GM23248 (cell line): ENCODE measurements around the gene ZNF22. TPM values are rescaled to one million over a fixed set of nuclear protein-coding genes. Genes with fewer than 3 reads are reported as not detected.

Experiments
- DNase-seq: peaks from one replicate; pipeline ENCODE4 v3.0.0-alpha.2; 2015
- H2AFZ ChIP-seq: fragments of 200-600 bp; sonication (generic); 2 replicates; pipeline ENCODE4 v1.6.1; 2016; ENCODE audit warnings: antibody characterized with exemption
- H3F3A ChIP-seq: fragments of 200-600 bp; sonication (generic); 2 replicates; pipeline ENCODE4 v1.6.1; 2016; ENCODE audit warnings: mild to moderate bottlenecking, antibody characterized with exemption, mixed run types; ENCODE audit not compliant: insufficient read depth
- H3K27ac ChIP-seq: fragments of 200-600 bp; sonication (generic); 2 replicates; pipeline ENCODE4 v1.5.1; 2016; ENCODE audit warnings: mild to moderate bottlenecking
- H3K27me3 ChIP-seq: fragments of 200-600 bp; sonication (generic); replicated peaks from 2 replicates; pipeline ENCODE4 v1.6.1; 2016; ENCODE audit warnings: mild to moderate bottlenecking; ENCODE audit not compliant: insufficient read depth
- H3K36me3 ChIP-seq: fragments of 200-600 bp; sonication (generic); 2 replicates; pipeline ENCODE4 v1.6.1; 2016; ENCODE audit warnings: low read depth, mild to moderate bottlenecking
- H3K4me1 ChIP-seq: fragments of 200-600 bp; sonication (generic); 2 replicates; pipeline ENCODE4 v1.6.1; 2016; ENCODE audit warnings: mild to moderate bottlenecking; ENCODE audit not compliant: insufficient read depth
- H3K4me2 ChIP-seq: fragments of 200-600 bp; sonication (generic); one replicate; pipeline ENCODE4 v1.6.1; 2016; ENCODE audit warnings: mild to moderate bottlenecking; ENCODE audit not compliant: unreplicated experiment
- H3K4me3 ChIP-seq: fragments of 200-600 bp; sonication (generic); 2 replicates; pipeline ENCODE4 v1.5.1; 2016; ENCODE audit warnings: mild to moderate bottlenecking
- H3K79me2 ChIP-seq: fragments of 200-600 bp; sonication (generic); 2 replicates; pipeline ENCODE4 v1.6.1; 2016; ENCODE audit warnings: mild to moderate bottlenecking; ENCODE audit not compliant: insufficient read depth
- H3K9ac ChIP-seq: fragments of 200-600 bp; sonication (generic); 2 replicates; pipeline ENCODE4 v1.6.1; 2016; ENCODE audit warnings: mild to moderate bottlenecking
- H3K9me2 ChIP-seq: fragments of 200-600 bp; sonication (generic); 2 replicates; pipeline ENCODE4 v1.6.1; 2016; ENCODE audit warnings: mixed run types, mild to moderate bottlenecking, moderate library complexity; ENCODE audit not compliant: insufficient read depth
- H3K9me3 ChIP-seq: fragments of 200-600 bp; sonication (generic); one replicate; pipeline ENCODE4 v1.6.1; 2017; ENCODE audit warnings: low read depth
- H4K20me1 ChIP-seq: fragments of 200-600 bp; sonication (generic); 2 replicates; pipeline ENCODE4 v1.6.0; 2016; ENCODE audit not compliant: insufficient read depth
- EZH2 ChIP-seq: fragments of 200-600 bp; sonication (generic); IDR thresholded peaks from 2 replicates; pipeline ENCODE4 v1.6.1; 2018; ENCODE audit warnings: antibody characterized with exemption, mild to moderate bottlenecking; ENCODE audit not compliant: insufficient read depth, poor library complexity, severe bottlenecking
- EZH2phosphoT487 ChIP-seq: fragments of 200-600 bp; sonication (generic); IDR thresholded peaks from 2 replicates; pipeline ENCODE4 v1.6.1; 2018; ENCODE audit warnings: antibody characterized with exemption, moderate library complexity, mild to moderate bottlenecking, low read depth; ENCODE audit not compliant: insufficient read depth
- WGBS, 2 experiments: methylation state at CpG; one replicate each; pipeline ENCODE4 v1.1.6; 2015 to 2017; ENCODE audit warnings: low lambda C conversion rate in 2 of 2, low coverage in 1 of 2; ENCODE audit errors: missing lambda C conversion rate in 2 of 2; 5-methylcytosine and 5-hydroxymethylcytosine counted together
- in situ Hi-C: fragments of 300-500 bp; cut with MboI; formaldehyde crosslinking; loops from 2 replicates; pipeline ENCODE4 v1.15.0; 2020
- polyA plus RNA-seq: library from polyadenylated mRNA; unstranded; fragments of >200 nt; fragmentation: Nextera tagmentation; extraction: Ambion mirVana; gene quantifications from 2 replicates; pipeline ENCODE4 v1.2.1, GENCODE V29; 2016
- total RNA-seq: library from RNA; depleted of rRNA; stranded (reverse); fragments of >200 nt; shearing (Covaris generic); gene quantifications from 2 replicates; pipeline ENCODE4 v1.2.3, GENCODE V29; 2014

The ZNF22 gene
- total and polyA plus RNA-seq, 2 experiments from 2014 or later = 15.5 to 17.3 TPM

- Histone ChIP-seq H3K27me3 (no peaks in the 10 kb centered on the region), H3K9me3 (no peaks in the 10 kb centered on the region), H3K4me3 (no peak overlapping the region), H3K9ac (no peak overlapping the region), H3F3A (no peaks in the 10 kb centered on the region), H3K4me2 (no peak overlapping the region), H2AFZ (no peak overlapping the region), H4K20me1 (no peaks in the 10 kb centered on the region), H3K4me1 (no peaks in the 10 kb centered on the region), H3K79me2 (no peaks in the 10 kb centered on the region), H3K27ac (no peak overlapping the region), H3K9me2 (no peaks in the 10 kb centered on the region), H3K36me3 (no peaks in the 10 kb centered on the region)
- 89 to 92% methylated on average over 9 of the region's 9 CpGs for WGBS, 2 experiments
- in situ Hi-C loops = no loop called here
- DNase-seq = no peak
- no peak for TF ChIP-seq EZH2phosphoT487
- TF ChIP-seq EZH2 = no peak
Measured at GRCh38 chr10:44969854-44970253, 30.9 kb upstream of the ZNF22 start.

GRCh38 chr10:44970812-44971395, 29.8 kb upstream of the ZNF22 start:
- H2AFZ ChIP-seq = no peak overlapping the region
- no peaks in the 10 kb centered on the region for H4K20me1 ChIP-seq
- no peak for DNase-seq
- H3K36me3 ChIP-seq = no peaks in the 10 kb centered on the region
- no peak for TF ChIP-seq EZH2
- TF ChIP-seq EZH2phosphoT487 = no peak
- no peaks in the 10 kb centered on the region for H3K9me3 ChIP-seq
- H3F3A ChIP-seq = no peaks in the 10 kb centered on the region
- H3K4me1 ChIP-seq = peaks cover 4% of the 10 kb centered on the region; the same call in 1 of the 2 replicates
- H3K4me2 ChIP-seq = no peak overlapping the region
- no peak overlapping the region for H3K27ac ChIP-seq
- H3K79me2 ChIP-seq = no peaks in the 10 kb centered on the region
- no peaks in the 10 kb centered on the region for H3K27me3 ChIP-seq
- H3K9me2 ChIP-seq = no peaks in the 10 kb centered on the region
- H3K9ac ChIP-seq = no peak overlapping the region
- no peak overlapping the region for H3K4me3 ChIP-seq
- in situ Hi-C loops = no loop called here
- WGBS, 2 experiments = 92 to 94% methylated on average over 8 of the region's 8 CpGs

- Histone ChIP-seq H3K36me3 (no peaks in the 10 kb centered on the region), H3K27me3 (no peaks in the 10 kb centered on the region), H3F3A (no peaks in the 10 kb centered on the region), H3K4me1 (peaks cover 4% of the 10 kb centered on the region; the same call in 1 of the 2 replicates), H3K9me3 (no peaks in the 10 kb centered on the region), H3K4me3 (no peak overlapping the region), H3K79me2 (no peaks in the 10 kb centered on the region), H3K9me2 (no peaks in the 10 kb centered on the region), H2AFZ (no peak overlapping the region), H3K9ac (no peak overlapping the region), H3K27ac (no peak overlapping the region), H3K4me2 (no peak overlapping the region), H4K20me1 (no peaks in the 10 kb centered on the region)
- no peak for DNase-seq
- TF ChIP-seq EZH2 (no peak), EZH2phosphoT487 (no peak)
- in situ Hi-C loops = no loop called here
- WGBS, 2 experiments = 80 to 86% methylated on average over 11 of the region's 11 CpGs
Measured at GRCh38 chr10:44971434-44971833, 29.3 kb upstream of the ZNF22 start.

GRCh38 chr10:44971935-44972757, 28.6 kb upstream of the ZNF22 start:
- 89% methylated on average over 12 of the region's 12 CpGs for WGBS, 2 experiments
- DNase-seq = no peak
- no peak overlapping the region for H3K9ac ChIP-seq

More at GRCh38 chr10:44971935-44972757, 28.6 kb upstream of the ZNF22 start:
- in situ Hi-C loops = no loop called here
- Histone ChIP-seq H3K79me2 (no peaks in the 10 kb centered on the region), H3F3A (no peaks in the 10 kb centered on the region), H3K9me3 (no peaks in the 10 kb centered on the region), H3K36me3 (no peaks in the 10 kb centered on the region), H3K27me3 (no peaks in the 10 kb centered on the region), H3K4me2 (no peak overlapping the region), H3K9me2 (no peaks in the 10 kb centered on the region), H2AFZ (no peak overlapping the region), H3K27ac (no peak overlapping the region), H3K4me3 (no peak overlapping the region), H4K20me1 (no peaks in the 10 kb centered on the region), H3K4me1 (peaks cover 4% of the 10 kb centered on the region; the same call in 1 of the 2 replicates)
- no peak for TF ChIP-seq EZH2phosphoT487
- TF ChIP-seq EZH2 = no peak
